ENCODE measurements around the gene SEC23B. TPM values are rescaled to one million over a fixed set of nuclear protein-coding genes. Genes with fewer than 3 reads are reported as not detected.

The SEC23B gene
- polyA plus RNA-seq, 1 donor (not counting 4 experiments of a cell fraction or from before 2014, with no cell fraction given), result 102 TPM

DNA sequence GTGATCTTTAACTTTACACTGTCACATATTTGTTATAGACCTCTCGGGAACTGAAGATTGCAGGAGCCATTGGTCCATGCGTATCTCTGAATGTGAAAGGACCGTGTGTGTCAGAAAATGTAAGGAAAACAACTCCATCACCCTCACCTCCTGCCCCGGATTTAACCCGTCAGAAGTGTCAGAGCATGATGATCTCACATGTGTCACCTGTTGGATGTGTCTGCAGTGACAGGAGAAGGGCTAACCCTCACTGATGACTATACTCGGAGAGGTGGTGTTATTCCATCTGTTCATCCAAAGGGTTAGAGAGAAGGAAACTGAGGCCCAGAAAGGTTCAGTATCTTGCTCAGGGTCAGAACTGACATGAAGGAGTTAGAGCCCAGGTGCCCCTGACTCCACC, 24.9 kb downstream of the SEC23B start:
- no peaks in the 10 kb centered on the region for H3K27me3 ChIP-seq (ENCODE audit: control insufficient read depth, extremely low read depth, insufficient read depth, low read length)
- H4K20me1 ChIP-seq (ENCODE audit: control insufficient read depth, extremely low read depth, insufficient read depth, low read length), result no peaks in the 10 kb centered on the region
- H3K4me1 ChIP-seq (ENCODE audit: control insufficient read depth, extremely low read depth, insufficient read depth, low read length), result peaks cover 2% of the 10 kb centered on the region
- H3K9ac ChIP-seq (ENCODE audit: control insufficient read depth, extremely low read depth, insufficient read depth, low read length), result no peak overlapping the region
- no peaks in the 10 kb centered on the region for H3K9me1 ChIP-seq (ENCODE audit: control insufficient read depth, extremely low read depth, insufficient read depth, low read length)
- H3K9me3 ChIP-seq (ENCODE audit: control insufficient read depth, low read depth, low read length), result no peaks in the 10 kb centered on the region
- H2AFZ ChIP-seq (ENCODE audit: control insufficient read depth, low read length), result no peak overlapping the region
- H3K27ac ChIP-seq (ENCODE audit: control insufficient read depth, insufficient read depth, low read length), result no peak overlapping the region
- no peak for TF ChIP-seq EZH2 (IDR thresholded peaks at IDR 0.05; ENCODE audit: low read length)
- TF ChIP-seq, protein P1, sequence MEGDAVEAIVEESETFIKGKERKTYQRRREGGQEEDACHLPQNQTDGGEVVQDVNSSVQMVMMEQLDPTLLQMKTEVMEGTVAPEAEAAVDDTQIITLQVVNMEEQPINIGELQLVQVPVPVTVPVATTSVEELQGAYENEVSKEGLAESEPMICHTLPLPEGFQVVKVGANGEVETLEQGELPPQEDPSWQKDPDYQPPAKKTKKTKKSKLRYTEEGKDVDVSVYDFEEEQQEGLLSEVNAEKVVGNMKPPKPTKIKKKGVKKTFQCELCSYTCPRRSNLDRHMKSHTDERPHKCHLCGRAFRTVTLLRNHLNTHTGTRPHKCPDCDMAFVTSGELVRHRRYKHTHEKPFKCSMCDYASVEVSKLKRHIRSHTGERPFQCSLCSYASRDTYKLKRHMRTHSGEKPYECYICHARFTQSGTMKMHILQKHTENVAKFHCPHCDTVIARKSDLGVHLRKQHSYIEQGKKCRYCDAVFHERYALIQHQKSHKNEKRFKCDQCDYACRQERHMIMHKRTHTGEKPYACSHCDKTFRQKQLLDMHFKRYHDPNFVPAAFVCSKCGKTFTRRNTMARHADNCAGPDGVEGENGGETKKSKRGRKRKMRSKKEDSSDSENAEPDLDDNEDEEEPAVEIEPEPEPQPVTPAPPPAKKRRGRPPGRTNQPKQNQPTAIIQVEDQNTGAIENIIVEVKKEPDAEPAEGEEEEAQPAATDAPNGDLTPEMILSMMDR (optimal IDR thresholded peaks at IDR 0.05 in 1 of 3, IDR thresholded peaks at IDR 0.05 in 1 of 3, conservative IDR thresholded peaks at IDR 0.05 in 1 of 3; ENCODE audit: extremely low read depth in 1 of 3, insufficient read depth in 2 of 3, low read length in 3 of 3), result no peak
- DNase-seq (ENCODE audit: low read depth, low spot score) (no peak), FAIRE-seq (no peak)
- H3K36me3 ChIP-seq (ENCODE audit: control insufficient read depth in 2 of 2, extremely low read depth in 1 of 2, insufficient read depth in 2 of 2, low read length in 2 of 2), result peaks cover 36 to 58% of the 10 kb centered on the region in 2 experiments
- dilution Hi-C loops (cut with MboI; ENCODE audit: extremely low pct_ligation_motif_present, low sequenced_read_pairs), result no loop called here
- no peak overlapping the region for H3K4me3 ChIP-seq (ENCODE audit: control insufficient read depth in 2 of 3, extremely low read depth in 1 of 3, insufficient read depth in 2 of 3, low read depth in 1 of 3, low read length in 3 of 3)
- peaks cover 1% of the 10 kb centered on the region for H3K79me2 ChIP-seq (ENCODE audit: control insufficient read depth, insufficient read depth, low read length)
- H3K4me2 ChIP-seq (ENCODE audit: control insufficient read depth, extremely low read depth, insufficient read depth, low read depth, low read length), result no peak overlapping the region

- Histone ChIP-seq H3K4me1 (ENCODE audit: control insufficient read depth, extremely low read depth, insufficient read depth, low read length) (no peaks in the 10 kb centered on the region), H3K27me3 (ENCODE audit: control insufficient read depth, extremely low read depth, insufficient read depth, low read length) (no peaks in the 10 kb centered on the region), H3K27ac (ENCODE audit: control insufficient read depth, insufficient read depth, low read length) (no peak overlapping the region), H3K9ac (ENCODE audit: control insufficient read depth, extremely low read depth, insufficient read depth, low read length) (no peak overlapping the region), H3K79me2 (ENCODE audit: control insufficient read depth, insufficient read depth, low read length) (peaks cover 1% of the 10 kb centered on the region), H3K9me3 (ENCODE audit: control insufficient read depth, low read depth, low read length) (no peaks in the 10 kb centered on the region), H3K36me3 (ENCODE audit: control insufficient read depth in 2 of 2, extremely low read depth in 1 of 2, insufficient read depth in 2 of 2, low read length in 2 of 2) (peaks cover 31 to 51% of the 10 kb centered on the region in 2 experiments), H3K4me3 (ENCODE audit: control insufficient read depth in 2 of 3, extremely low read depth in 1 of 3, insufficient read depth in 2 of 3, low read depth in 1 of 3, low read length in 3 of 3) (no peak overlapping the region), H3K4me2 (ENCODE audit: control insufficient read depth, extremely low read depth, insufficient read depth, low read depth, low read length) (no peak overlapping the region), H4K20me1 (ENCODE audit: control insufficient read depth, extremely low read depth, insufficient read depth, low read length) (no peaks in the 10 kb centered on the region), H2AFZ (ENCODE audit: control insufficient read depth, low read length) (no peak overlapping the region), H3K9me1 (ENCODE audit: control insufficient read depth, extremely low read depth, insufficient read depth, low read length) (no peaks in the 10 kb centered on the region)
- DNase-seq (ENCODE audit: low read depth, low spot score) (no peak), FAIRE-seq (no peak)
- dilution Hi-C loops (cut with MboI; ENCODE audit: extremely low pct_ligation_motif_present, low sequenced_read_pairs), result no loop called here
- TF ChIP-seq, protein P1 (optimal IDR thresholded peaks at IDR 0.05 in 1 of 3, IDR thresholded peaks at IDR 0.05 in 1 of 3, conservative IDR thresholded peaks at IDR 0.05 in 1 of 3; ENCODE audit: extremely low read depth in 1 of 3, insufficient read depth in 2 of 3, low read length in 3 of 3), result no peak
- TF ChIP-seq EZH2 (IDR thresholded peaks at IDR 0.05; ENCODE audit: low read length), result no peak
These were observed 25.8 kb downstream of the SEC23B start for GRCh38 chr20:18533491-18533890.

All from keratinocyte (primary cell).